Spleen (tissue), 7 donors: ENCODE measurements around the gene BUB1B.

Experiments
- POLR2A ChIP-seq, 3 donors: fragments of 450-650 bp; IDR thresholded peaks; one replicate each; pipeline ENCODE4 v1.5.1; 2017; ENCODE audit warnings: antibody characterized with exemption in 3 of 3, mild to moderate bottlenecking in 1 of 3
- POLR2AphosphoS5 ChIP-seq, 3 donors: sonication (generic); formaldehyde crosslinking; IDR thresholded peaks; one replicate each; pipeline ENCODE4 v1.5.1; 2017; ENCODE audit warnings: antibody characterized with exemption in 3 of 3
- TF ChIP-seq, protein P1 (sequence below), 11 experiments: fragments of 200-600 bp in 7 of 11; fragments of 450-650 bp in 4 of 11; sonication (generic) in 4 of 11; IDR thresholded peaks in 8 of 11; conservative IDR thresholded peaks in 3 of 11; 1 replicate in 7 of 11; 2 replicates in 4 of 11; pipeline versions ENCODE4 v1.4.0 to v1.8.0; 2016 to 2021; ENCODE audit warnings: antibody characterized with exemption in 11 of 11, inconsistent platforms in 4 of 11, mild to moderate bottlenecking in 1 of 11
- donor health status: DM: no; HTN: no; CAD: no; lungs with moderate emphysema.
- donor health status: DM: no; HTN: no; CAD: no.
- donor health status: DM: no; HTN: no; CAD: no.

DNA sequence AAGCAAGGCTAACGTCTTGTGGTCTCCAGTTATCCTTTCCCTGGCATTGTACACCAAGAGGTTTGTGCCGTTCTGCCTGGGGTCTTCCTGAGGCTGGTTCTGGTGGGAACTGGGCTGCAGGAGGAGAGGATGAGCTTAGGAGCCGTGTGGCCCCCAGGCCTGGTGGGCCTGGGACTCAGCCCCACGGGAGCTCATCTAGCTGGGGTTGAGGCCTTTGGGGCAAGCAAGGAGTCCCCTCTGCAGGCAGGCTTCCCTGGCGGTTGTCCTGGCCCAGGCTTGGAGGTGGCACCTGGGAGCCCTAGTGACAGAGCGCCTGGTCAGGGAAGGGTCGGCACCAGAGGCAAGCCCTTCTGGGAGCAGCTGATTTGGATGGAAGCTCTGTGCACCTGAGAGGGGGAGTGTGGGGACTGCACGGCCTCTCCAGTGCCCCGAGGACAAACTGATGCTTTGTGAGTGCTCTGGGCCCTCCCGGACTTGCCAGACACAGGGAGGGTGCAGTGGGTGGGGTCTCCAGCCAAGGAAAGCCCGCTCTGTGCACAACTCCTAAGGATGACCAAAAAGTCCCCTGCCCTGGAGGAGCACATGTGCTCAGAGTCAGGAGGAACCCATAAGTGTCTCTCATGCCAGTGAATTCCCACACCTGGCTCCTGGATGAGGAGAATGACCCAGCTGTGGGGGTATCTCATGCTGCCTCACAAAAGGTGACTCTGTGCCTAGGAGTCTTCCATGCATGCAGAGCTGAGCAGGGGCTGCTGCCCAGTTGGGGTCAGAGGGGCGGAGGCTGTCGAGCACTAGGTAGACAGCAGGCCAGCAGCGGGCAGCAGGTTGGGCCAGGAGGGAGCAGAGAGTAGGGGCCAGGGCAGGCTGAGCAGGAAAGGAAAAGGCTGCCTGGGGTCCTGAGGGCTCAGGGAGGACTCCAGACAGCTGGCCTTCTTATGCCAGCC is 80.7 kb downstream of the BUB1B start:
- TF ChIP-seq, protein P1, sequence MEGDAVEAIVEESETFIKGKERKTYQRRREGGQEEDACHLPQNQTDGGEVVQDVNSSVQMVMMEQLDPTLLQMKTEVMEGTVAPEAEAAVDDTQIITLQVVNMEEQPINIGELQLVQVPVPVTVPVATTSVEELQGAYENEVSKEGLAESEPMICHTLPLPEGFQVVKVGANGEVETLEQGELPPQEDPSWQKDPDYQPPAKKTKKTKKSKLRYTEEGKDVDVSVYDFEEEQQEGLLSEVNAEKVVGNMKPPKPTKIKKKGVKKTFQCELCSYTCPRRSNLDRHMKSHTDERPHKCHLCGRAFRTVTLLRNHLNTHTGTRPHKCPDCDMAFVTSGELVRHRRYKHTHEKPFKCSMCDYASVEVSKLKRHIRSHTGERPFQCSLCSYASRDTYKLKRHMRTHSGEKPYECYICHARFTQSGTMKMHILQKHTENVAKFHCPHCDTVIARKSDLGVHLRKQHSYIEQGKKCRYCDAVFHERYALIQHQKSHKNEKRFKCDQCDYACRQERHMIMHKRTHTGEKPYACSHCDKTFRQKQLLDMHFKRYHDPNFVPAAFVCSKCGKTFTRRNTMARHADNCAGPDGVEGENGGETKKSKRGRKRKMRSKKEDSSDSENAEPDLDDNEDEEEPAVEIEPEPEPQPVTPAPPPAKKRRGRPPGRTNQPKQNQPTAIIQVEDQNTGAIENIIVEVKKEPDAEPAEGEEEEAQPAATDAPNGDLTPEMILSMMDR (IDR thresholded peaks at IDR 0.05 in 8 of 11, conservative IDR thresholded peaks at IDR 0.05 in 3 of 11) = no peak
- no peak for TF ChIP-seq POLR2A (IDR thresholded peaks at IDR 0.05)
- no peak for TF ChIP-seq POLR2AphosphoS5 (IDR thresholded peaks at IDR 0.05)
